Mucosa of descending colon (tissue), 3 donors: ENCODE data around the gene JCAD. TPM values are rescaled to one million over a fixed set of nuclear protein-coding genes. Genes with fewer than 3 reads are reported as not detected.

Experiments
- ATAC-seq: fragments of 200-7000 bp; cut with Tn5 transposase; one replicate; pipeline ENCODE4 v1.9.1; 2020; ENCODE audit warnings: mild to moderate bottlenecking, moderate library complexity
- DNase-seq, 3 donors: peaks; one replicate each; pipeline ENCODE4 v3.0.0-alpha.2; 2020
- H3K36me3 ChIP-seq: fragments of 200-600 bp; one replicate; pipeline ENCODE4 v1.8.0; 2021; ENCODE audit warnings: low read depth, mild to moderate bottlenecking
- H3K4me1 ChIP-seq: fragments of 200-600 bp; one replicate; pipeline ENCODE4 v1.8.0; 2021; ENCODE audit warnings: low read depth, mild to moderate bottlenecking
- H3K4me3 ChIP-seq: fragments of 200-600 bp; one replicate; pipeline ENCODE4 v1.8.0; 2021; ENCODE audit warnings: mild to moderate bottlenecking
- H3K9me3 ChIP-seq: fragments of 200-600 bp; one replicate; pipeline ENCODE4 v1.8.0; 2021; ENCODE audit warnings: mild to moderate bottlenecking
- intact Hi-C, 2 donors: fragments of 100-400 bp; cut with DNase I in 1 of 2; cut with micrococcal nuclease in 1 of 2; formaldehyde crosslinking; loops; one replicate each; pipeline versions ENCODE4 v1.11.0 to v1.11.1; 2022; cut with DNase I, micrococcal nuclease
- total RNA-seq, 3 donors: library from RNA; stranded (reverse); fragmentation: NEBNext Ultra II Directional in 2 of 3; extraction: Animal tissue kit (Norgen Biotek cat#: 25700) in 2 of 3; gene quantifications; one replicate each; pipeline versions ENCODE4 v1.2.1 to v1.2.4, GENCODE V29; 2021 to 2023
- TF ChIP-seq, protein P1 (sequence below): fragments of 200-600 bp; IDR thresholded peaks from one replicate; pipeline ENCODE4 v1.8.0; 2022; ENCODE audit warnings: antibody characterized with exemption, mild to moderate bottlenecking
- donor health status: DM: no; HTN: no; CAD: no; lungs with moderate emphysema.
- donor health status: DM: no; HTN: no; CAD: no.
- donor health status: DM: no; HTN: yes; CAD: no.

JCAD gene
- total RNA-seq, 3 donors from 2014 or later: 4.9 to 256 (median 9.0) TPM

DNA sequence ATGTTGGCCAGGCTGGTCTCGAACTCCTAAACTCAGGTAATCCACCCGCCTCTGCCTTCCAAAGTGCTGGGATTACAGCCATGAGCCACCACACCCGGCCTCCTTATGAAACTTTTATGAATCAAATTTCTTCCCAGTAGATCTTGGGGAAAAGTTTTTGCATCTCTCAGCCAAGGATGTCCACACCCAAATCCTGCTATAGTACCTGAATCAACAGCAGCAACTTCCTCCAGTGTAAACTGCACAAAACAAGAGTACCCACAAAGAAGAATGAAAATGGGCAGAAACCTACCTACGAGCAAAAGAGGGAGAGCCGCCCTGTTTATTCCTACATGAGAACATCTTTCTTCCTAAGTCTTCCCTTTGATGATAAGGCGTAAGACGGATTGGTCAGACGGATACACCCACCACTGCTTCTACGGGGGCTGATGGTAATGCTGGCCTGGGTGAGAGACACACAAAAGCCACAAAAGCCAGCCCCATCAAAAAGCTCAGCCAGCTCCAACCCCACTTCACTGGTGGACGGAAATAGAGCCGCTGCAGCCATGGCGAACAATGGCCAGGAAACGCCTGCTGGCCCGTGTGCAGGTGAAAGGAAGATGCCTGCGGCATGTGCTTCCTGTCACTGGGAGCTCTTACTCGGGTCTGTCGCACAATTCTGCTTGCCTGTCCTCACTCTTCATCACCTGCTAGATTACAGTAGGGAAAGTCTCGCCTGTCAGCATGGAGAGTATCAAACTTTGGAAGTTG is 10.4 kb downstream of the JCAD start:
- Histone ChIP-seq H3K4me3 (no peak overlapping the region), H3K36me3 (no peaks in the 10 kb centered on the region), H3K9me3 (no peaks in the 10 kb centered on the region), H3K4me1 (no peaks in the 10 kb centered on the region)
- ATAC-seq (no peak), DNase-seq (no peak)
- TF ChIP-seq, protein P1, sequence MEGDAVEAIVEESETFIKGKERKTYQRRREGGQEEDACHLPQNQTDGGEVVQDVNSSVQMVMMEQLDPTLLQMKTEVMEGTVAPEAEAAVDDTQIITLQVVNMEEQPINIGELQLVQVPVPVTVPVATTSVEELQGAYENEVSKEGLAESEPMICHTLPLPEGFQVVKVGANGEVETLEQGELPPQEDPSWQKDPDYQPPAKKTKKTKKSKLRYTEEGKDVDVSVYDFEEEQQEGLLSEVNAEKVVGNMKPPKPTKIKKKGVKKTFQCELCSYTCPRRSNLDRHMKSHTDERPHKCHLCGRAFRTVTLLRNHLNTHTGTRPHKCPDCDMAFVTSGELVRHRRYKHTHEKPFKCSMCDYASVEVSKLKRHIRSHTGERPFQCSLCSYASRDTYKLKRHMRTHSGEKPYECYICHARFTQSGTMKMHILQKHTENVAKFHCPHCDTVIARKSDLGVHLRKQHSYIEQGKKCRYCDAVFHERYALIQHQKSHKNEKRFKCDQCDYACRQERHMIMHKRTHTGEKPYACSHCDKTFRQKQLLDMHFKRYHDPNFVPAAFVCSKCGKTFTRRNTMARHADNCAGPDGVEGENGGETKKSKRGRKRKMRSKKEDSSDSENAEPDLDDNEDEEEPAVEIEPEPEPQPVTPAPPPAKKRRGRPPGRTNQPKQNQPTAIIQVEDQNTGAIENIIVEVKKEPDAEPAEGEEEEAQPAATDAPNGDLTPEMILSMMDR: no peak
- intact Hi-C loops: no loop called here

DNA sequence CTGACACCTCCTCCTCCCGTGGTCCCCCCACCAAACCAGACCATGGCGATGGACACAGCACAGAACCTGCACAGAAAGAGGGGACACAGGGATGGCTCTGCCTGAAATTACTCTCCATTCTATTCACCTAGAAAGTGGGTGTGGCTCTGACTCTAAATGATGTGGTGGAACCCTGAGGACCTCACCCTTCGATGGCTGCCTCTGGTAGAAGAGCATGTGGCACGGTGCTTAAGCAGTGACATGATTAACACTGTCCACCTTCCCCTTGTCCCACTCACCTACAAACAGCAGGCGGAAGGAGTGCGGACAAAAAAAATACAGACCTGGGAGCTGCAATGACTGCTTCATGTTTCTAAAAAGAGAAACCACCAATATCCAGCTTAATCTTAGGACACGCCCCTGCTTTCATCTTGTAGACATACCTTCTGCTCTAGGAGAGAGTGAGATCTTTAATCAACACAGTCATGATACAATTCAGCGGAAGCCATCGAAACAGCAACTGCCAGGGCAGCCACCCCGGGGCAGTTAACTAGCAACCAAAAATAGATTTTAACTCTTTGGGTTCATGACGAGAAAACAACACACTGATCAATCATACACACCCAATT is 11.4 kb downstream of the JCAD start:
- intact Hi-C loops: no loop called here

DNA sequence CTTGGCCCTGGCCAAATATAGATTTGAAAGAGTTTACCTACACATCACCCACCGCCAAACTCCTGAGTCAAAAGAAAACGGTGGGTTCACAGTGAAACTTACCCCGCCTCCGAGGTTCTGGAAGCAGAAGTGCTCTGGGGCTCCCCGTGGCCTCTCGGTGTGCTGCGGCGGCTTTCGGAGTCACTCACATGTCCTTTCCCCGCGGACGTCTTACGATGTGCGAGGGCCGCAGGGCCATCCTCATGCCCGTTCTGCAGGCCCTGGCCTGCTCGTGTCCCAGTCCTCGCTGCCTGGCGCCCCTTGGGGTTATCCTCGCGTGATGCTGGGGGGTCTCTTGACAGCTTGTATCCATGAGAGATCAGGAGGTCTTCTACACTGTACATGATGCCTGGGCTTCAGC is 12.0 kb downstream of the JCAD start:
- ATAC-seq (no peak), DNase-seq (no peak)
- intact Hi-C loops: no loop called here
- H3K4me3 ChIP-seq: no peak overlapping the region
- H3K4me1 ChIP-seq: no peaks in the 10 kb centered on the region
- H3K9me3 ChIP-seq: no peaks in the 10 kb centered on the region
- TF ChIP-seq, protein P1: no peak
- H3K36me3 ChIP-seq: no peaks in the 10 kb centered on the region

More for the DNA sequence above, 11.4 kb downstream of the JCAD start:
- no peaks in the 10 kb centered on the region for H3K36me3 ChIP-seq
- DNase-seq (no peak), ATAC-seq (no peak)
- no peak overlapping the region for H3K4me3 ChIP-seq
- TF ChIP-seq, protein P1: no peak
- no peaks in the 10 kb centered on the region for H3K9me3 ChIP-seq
- no peaks in the 10 kb centered on the region for H3K4me1 ChIP-seq

DNA sequence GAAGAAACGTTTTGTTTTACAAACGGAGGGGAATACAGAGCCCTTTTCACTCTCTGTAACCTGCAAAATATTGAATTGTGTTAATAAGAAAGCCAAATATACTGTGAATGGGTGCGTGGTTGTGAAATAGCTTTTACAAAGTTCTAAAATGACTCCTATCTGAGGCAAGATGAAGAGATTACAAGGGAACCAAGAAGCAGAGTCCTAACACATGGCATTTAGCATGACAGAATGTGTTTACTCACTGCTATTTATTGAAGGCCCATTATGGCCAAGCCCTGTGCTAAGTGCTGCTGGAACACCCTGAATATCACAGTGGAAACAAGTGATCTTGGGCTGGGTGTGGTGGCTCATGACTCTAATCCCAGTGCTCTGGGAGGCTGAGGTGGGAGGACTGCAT is 12.9 kb downstream of the JCAD start:
- no peaks in the 10 kb centered on the region for H3K4me1 ChIP-seq
- ATAC-seq: no peak

DNA sequence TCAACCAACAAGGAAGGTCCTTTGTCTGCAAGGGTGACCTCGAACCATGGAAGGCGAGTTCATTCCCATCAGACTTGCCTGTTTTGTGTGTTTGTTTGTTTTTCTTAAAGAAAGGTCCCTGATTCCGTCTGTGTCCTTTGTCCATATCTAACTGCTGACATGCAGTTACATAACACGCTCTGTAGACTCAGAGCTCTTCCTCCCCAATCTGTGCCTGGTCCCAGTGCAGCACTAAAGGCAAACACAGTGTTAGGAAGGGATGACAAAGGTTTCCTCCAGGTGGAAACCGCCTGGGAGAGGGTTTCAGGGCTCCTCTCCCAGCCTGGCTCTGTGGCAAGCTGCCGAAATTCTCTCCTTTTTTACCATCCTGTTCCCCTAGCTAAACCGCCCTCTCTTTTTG is 13.4 kb downstream of the JCAD start:
- DNase-seq (no peak), ATAC-seq (no peak)
- TF ChIP-seq, protein P1: no peak
- H3K4me3 ChIP-seq: no peak overlapping the region
- H3K36me3 ChIP-seq: no peaks in the 10 kb centered on the region
- H3K9me3 ChIP-seq: no peaks in the 10 kb centered on the region
- H3K4me1 ChIP-seq: no peaks in the 10 kb centered on the region
- intact Hi-C loops: no loop called here

More for the DNA sequence above, 12.9 kb downstream of the JCAD start:
- H3K9me3 ChIP-seq: no peaks in the 10 kb centered on the region
- H3K36me3 ChIP-seq: no peaks in the 10 kb centered on the region
- no peak overlapping the region for H3K4me3 ChIP-seq
- no peak for DNase-seq
- TF ChIP-seq, protein P1: no peak
- intact Hi-C loops: no loop called here
